ENCODE results near the gene ADGRG3. TPM values are rescaled to one million over a fixed set of nuclear protein-coding genes. Genes with fewer than 3 reads are reported as not detected.
A peak's percentile ranks its signal among the peaks of the same experiment; 100 is the strongest.

The ADGRG3 gene
- total and polyA plus RNA-seq, 2 of the 13 experiments (the other 11 are each of a cell fraction or from before 2014, with no cell fraction given), result 2.7 to 11.8 TPM

GRCh38 chr16:57701759-57702371 is 33.8 kb downstream of the ADGRG3 start (continued):
- TF ChIP-seq ATF2 (CRISPR knock-in tag; IDR thresholded peaks at IDR 0.05), result no peak
- peak; percentile 43; the same call in 1 of the 2 replicates for TF ChIP-seq ZNF512 (CRISPR knock-in tag; IDR thresholded peaks at IDR 0.05)
- TF ChIP-seq SNAPC2 (CRISPR knock-in tag; IDR thresholded peaks at IDR 0.05), result no peak
- TF ChIP-seq HNF1B (CRISPR knock-in tag; IDR thresholded peaks at IDR 0.05), result 0 out of 2 replicates have a peak, but pooled peaks have one; percentile 5
- TF ChIP-seq ZNF562 (CRISPR knock-in tag; IDR thresholded peaks at IDR 0.05; ENCODE audit: borderline replicate concordance), result no peak
- no peak for TF ChIP-seq IRX3 (CRISPR knock-in tag; IDR thresholded peaks at IDR 0.05; ENCODE audit: borderline replicate concordance, low read depth)
- no peak for TF ChIP-seq KAT2B (IDR thresholded peaks at IDR 0.05; ENCODE audit: borderline replicate concordance, low read depth, low read length)
- TF ChIP-seq ZNF777 (CRISPR knock-in tag; IDR thresholded peaks at IDR 0.05), result no peak
- no peak for TF ChIP-seq MYPOP (CRISPR knock-in tag; IDR thresholded peaks at IDR 0.05)
- no peak for TF ChIP-seq TEF (CRISPR knock-in tag; IDR thresholded peaks at IDR 0.05)
- no peak for TF ChIP-seq ZFP41 (CRISPR knock-in tag; IDR thresholded peaks at IDR 0.05; ENCODE audit: borderline replicate concordance)
- TF ChIP-seq FOXO1 (CRISPR knock-in tag; IDR thresholded peaks at IDR 0.05), result no peak
- TF ChIP-seq GZF1 (CRISPR knock-in tag; IDR thresholded peaks at IDR 0.05), result no peak
- TF ChIP-seq ATF4 (CRISPR knock-in tag; IDR thresholded peaks at IDR 0.05), result no peak
- no peak for TF ChIP-seq ZBED4 (CRISPR knock-in tag; IDR thresholded peaks at IDR 0.05; ENCODE audit: borderline replicate concordance)
- TF ChIP-seq HIVEP1 (CRISPR knock-in tag; IDR thresholded peaks at IDR 0.05), result no peak
- TF ChIP-seq HOXA5 (CRISPR knock-in tag; IDR thresholded peaks at IDR 0.05), result no peak

Measured in HepG2 (cell line).